Activated CD8-positive, alpha-beta memory T cell treated with anti-CD3 and anti-CD28 coated beads for 4 hours (primary cell): ENCODE measurements around the gene KCNG2.

ENCODE experiments used
- DNase-seq, 2 donors: peaks; one replicate each; pipeline ENCODE4 v3.0.0-alpha.2; 2020; ENCODE audit warnings: low read depth in 2 of 2

KCNG2 gene

GRCh38 chr18:79785831-79786230 is 11.9 kb upstream of the KCNG2 start:
- DNase-seq = no peak

- no peak for DNase-seq
These were observed 11.4 kb upstream of the KCNG2 start for GRCh38 chr18:79786304-79786703.

DNA sequence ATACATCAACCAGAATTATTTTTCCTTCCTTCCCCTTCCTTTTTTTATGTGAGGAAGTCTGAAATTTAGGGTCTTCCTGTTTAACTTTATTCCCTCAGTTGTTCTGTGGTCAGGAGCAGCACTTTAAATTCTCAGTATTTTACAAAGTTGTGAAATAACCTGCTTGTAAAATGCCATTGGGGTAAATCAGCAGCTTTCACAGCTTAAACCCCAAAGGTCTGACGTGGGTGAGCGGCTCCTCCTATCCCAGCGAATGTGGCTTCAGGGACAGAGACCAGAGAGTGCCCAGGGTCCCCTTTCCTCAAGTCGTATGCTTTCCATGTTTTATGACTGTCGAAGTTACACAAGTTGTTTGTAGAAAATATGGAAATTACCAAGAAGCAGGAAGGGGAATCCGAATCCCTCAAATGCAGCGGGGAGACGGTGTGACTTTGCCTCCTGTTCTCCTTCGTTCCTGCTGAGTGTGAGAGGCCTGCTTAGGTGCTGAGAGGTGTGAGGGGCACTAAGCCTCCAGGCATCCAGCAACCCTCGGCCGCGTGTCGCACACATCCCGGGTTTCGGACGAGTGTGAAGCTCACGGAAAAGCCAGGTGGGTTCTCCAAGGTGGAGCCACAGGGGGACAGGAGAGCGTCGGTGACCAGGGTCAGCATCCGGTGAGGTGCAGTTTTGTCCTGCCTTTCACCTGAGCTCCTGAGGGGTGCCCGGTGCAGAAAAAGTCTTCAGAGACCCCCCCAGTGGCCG is 10.8 kb upstream of the KCNG2 start:
- DNase-seq = no peak

DNA sequence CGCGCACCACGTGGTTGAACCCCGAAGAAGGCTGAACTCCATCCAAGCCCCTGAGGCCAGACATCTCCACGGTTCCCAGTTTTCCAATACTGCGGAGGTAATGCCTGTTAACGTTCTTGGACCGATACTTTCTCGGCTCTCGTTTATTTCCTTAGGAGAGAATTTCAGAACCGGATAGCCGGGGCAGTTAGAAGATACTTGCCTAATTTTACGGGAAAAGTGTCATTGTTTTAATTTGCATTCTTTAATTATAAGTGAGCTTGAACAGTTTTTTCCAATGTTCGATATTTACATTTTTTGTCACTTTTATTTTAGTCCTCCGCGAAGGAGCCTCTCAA is 10.2 kb upstream of the KCNG2 start:
- DNase-seq = no peak

DNA sequence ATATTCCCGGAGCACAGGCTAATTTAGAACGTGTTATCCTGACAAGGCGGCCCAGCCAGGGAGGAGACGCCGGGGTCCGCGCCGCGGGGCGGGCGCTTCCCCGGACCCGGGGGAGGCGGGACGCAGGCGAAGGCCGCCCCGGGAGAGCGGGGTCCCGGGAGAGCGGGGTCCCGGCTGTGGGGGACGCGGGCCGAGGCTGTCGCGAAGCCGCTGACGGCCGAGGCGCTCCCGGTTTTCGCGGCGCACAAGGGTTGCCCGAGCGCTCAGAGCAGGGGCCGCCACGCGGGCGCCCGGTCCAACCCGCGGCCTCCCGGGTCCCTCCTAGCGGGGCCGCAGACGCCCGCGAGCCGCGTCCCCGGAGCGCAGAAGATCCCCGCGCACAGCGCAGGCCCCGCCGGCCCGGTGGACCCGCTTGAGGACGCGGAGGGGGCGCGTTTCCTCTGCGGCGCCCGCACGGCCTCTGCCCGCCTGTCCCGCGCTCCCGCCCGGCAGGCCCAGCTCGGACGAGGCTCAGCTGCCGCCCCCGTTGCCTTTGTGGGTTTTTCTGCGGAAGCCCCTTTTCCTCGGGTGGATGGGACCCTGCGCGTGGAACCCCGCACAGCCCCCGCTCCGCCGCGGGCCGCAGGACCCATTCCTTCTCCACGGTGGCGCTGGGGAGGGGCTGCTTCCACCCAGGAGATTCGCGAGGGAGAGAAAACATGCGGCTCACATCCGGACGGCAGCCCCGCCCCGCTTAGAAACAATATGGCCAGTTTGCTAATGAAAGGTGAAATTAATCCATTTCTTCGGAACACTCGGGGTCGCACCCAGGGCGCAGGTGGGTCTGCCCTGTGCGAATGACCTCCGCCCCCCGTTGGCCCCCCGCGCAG is 9.6 kb upstream of the KCNG2 start:
- no peak for DNase-seq

DNA sequence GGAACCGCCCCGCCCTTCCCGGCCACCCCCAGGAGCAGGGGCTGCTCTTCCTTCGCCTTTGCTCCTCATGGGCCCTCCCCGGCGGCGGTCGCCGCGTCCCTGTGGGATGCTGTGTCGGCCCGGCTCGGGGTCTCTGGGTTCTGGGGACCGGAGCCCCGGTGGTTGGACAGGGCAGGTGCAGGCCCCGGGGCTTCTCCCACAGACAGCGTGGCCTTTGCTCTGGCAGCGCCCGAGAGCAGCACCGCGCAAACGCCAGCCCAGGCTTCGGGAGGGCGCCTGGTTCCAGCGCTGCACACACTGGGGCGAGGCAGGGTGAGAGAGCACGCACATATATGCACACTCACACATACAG is 9.0 kb upstream of the KCNG2 start:
- DNase-seq = no peak

DNA sequence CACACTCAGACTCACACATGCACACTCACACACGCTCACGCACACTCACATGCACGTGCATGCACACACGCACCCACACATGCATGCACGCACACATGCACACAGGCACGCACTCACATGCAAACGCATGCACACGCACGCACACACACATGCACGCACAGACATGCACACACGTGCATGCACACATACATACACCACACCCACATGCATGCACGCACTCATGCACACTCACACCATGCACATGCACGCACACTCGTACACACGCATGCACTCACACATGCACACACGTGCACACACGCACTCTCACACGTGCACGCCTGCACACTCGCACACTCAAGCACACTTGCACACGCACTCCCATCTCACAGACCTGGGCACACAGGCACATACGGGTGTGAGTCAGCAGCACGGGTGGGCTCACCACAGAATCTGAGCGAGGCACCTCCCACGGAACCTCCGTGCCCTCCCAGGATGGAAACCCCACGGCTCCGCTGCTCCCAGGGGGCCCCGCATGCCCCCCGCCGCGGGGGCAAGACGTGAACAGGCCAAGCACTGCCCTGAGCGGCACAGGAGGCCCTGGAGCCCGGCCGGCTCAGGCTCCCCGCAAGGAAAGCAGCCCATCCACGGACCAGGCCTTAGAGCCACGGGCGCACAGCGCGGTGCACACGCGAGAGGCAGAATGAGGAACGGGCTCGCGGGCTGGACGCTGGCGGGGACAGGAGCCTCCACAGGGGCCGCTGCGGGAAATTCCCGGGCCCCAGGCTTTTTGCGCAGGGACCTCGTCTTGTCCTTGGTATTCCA is 8.4 kb upstream of the KCNG2 start:
- no peak for DNase-seq

- no peak for DNase-seq
These were observed 7.5 kb upstream of the KCNG2 start for GRCh38 chr18:79789901-79790890.

DNA sequence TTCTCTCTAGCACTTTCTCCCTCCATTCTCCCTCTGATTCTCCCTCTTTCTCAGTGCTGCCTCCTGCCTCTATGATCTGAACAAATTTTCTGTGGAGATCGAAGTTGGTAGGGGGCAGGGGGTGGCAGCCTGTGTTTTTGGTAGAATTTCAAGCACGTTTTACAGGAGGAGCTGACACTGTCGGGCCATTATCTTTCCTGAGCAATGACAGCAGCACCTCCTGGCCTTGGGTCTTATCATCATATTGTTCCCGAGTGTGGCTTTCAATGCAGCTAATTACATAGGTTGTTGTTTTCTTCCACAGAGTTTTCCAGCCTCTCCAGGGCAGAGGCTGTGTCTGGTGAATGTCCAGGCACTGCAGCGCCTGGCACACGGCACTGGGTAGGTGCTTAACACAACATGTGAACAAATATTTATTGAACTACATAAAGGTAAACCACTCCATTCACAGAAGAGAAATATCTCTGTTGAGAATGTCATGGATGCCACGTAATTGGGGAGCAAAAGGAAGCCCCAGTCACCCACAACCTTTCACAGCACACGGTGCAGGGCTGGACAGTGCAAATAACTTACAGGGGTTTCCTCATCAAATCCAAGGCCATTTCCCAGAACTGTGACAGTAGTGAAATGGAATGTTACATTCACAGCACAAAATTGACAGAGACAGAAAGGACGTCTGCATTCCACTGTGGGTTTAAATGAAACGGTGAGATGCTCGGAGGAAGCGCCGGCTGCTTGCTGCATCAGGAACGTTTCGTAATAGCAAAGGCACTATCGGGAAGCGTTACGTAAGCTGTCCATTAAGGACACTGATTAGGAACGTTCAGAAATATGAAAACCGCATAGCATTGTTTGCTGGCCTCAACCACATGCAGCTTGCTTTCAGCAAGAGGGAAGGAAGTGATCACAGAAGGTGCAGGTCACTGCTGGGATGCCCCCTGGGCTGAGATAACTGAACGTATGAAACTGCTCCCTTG is 6.5 kb upstream of the KCNG2 start:
- DNase-seq = no peak

DNA sequence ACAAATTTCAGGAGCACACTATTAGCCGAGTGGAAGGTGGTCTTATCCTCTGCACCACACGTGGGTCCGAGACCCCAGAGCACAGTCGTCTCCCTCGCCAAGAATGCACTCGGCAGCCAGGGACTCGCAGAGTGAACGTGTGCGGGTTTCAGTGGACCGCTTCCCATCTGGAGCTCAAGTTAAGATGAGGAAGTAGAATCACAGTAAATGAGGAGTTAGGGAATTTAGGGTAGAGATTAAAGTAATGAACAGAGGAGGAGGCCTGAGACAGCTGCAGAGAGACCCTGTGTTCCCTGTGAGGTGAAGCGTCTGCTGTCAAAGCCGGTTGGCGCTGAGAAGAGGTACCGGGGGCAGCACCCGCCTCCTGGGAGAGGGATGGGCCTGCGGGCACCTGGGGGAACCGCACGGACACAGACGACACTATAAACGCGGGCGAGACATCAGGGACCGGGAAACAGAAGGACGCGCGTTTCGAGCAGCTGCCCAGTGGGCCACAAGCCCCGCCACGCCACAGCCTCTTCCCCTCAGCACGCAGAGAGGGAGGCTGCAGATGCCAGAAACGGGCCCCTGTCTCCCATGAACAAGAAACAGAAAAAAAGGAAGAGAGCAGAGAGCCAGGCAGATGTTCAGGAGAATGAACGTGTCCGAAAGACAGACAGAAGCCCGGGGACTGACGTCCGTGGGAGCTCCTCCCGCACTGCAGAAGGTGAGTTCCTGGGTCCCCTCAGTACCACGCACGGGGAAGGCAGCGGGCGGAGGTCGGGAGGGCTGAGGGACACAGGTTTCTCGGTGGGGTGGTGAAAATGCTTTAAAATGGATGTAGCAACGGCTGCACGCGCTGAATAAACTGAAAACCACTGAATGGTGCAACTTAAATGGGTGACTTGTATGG is 5.4 kb upstream of the KCNG2 start:
- DNase-seq = no peak

DNA sequence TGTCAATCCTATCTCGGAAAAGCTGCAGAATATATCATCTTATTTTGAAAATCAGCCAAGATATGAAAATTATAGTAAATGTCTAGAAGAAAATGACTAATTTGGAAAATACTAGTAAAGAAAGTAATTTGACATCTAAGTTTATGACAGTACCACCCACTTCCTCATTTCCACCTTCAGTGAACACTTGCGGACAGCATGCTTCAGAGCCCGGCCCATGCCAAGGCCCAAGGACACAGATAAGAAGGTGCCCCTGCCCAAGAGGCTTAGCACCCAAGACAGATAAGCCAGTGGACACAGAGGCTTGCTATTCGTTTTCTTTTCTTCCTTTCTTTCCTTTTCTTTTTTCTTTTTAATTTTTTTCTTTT is 4.8 kb upstream of the KCNG2 start:
- no peak for DNase-seq

- DNase-seq = no peak
These were observed 2.9 kb upstream of the KCNG2 start for GRCh38 chr18:79794846-79795245.

GRCh38 chr18:79795446-79795845 is 2.3 kb upstream of the KCNG2 start:
- no peak for DNase-seq

DNA sequence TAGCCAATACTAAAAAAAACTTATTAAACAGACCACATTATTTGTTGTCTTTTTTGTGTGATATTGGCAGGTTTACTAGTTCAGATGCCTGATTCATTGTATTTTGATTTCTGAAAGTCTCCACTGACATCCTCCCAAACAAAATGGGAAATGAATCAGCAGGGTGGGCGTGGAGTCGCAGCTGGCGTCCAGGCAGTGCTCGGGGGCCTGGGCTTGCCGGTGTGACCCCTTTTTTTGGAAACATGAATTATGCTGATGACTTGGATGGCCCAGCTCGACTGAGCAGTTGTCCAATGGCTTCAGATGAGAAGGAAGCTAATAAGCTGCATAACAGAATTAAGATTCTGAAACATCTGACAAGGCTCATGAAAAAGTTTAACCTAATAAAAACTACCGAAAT is 1.7 kb upstream of the KCNG2 start:
- no peak for DNase-seq

DNA sequence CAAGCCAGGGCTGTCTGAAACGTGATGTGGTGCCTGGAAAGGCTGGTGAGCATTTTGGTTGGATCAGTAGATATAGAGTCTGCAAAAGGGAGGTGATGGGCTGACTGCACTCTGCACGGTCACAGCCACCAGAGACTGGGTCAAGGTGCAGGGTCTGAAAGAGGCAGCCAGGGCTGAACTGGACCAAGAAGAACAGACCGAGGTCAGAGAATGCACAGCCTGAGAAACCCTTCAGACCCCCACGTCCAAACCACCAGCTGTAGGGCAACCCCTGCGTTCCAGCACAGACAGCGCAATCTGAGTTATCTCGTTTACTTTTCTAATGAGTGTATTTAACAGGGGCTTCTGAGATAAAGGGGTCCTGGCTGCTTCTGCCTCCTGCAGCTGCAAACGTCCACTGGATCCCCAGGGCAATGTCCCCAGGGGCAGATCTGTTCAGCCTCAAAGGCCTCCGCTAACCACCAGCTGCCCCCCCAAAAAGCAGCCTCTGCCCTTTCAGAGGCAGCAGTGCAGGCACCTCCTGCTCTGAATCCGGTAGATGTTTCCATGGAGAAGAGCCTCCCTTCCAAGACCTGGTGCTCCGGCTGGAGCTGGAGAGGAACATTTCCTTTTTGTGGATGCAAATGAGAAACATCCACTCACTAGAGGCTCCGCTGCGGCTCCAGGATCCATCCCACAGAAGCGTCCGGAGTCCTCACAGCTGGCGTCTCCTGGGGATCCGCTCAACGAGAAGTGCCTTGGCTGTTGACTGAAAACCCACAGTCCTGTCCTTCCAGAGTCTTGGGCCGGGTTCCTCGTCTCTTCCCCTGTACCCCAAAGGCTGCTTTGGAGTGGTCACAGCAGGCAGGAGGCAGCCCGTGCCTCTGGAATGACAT is 970 bp upstream of the KCNG2 start:
- no peak for DNase-seq

- no peak for DNase-seq
These were observed 734 bp downstream of the KCNG2 start for GRCh38 chr18:79798346-79798998.

- DNase-seq = no peak
These were observed 1.2 kb downstream of the KCNG2 start for GRCh38 chr18:79798999-79799370.
